Progenitor cell of endocrine pancreas (in vitro differentiated cells): Measurements from ENCODE around the gene ENAH. TPM values are rescaled to one million over a fixed set of nuclear protein-coding genes. Genes with fewer than 3 reads are reported as not detected.
"Not testable (repeated sequence)": the region's sequence is repeated elsewhere in the genome, so short reads cannot be mapped to it uniquely, and the experiment has no call there.

Experiments
- DNase-seq: peaks from one replicate; pipeline ENCODE4 v3.0.0; 2021; ENCODE audit warnings: low spot score; ENCODE audit not compliant: unreplicated experiment
- H3K27ac Mint-ChIP-seq: 2 replicates; pipeline ENCODE4 v1.8.0; 2021; ENCODE audit warnings: mild to moderate bottlenecking, moderate library complexity, mixed read lengths
- H3K27me3 Mint-ChIP-seq: 2 replicates; pipeline ENCODE4 v1.8.0; 2021; ENCODE audit warnings: mixed read lengths
- H3K36me3 Mint-ChIP-seq: 2 replicates; pipeline ENCODE4 v1.8.0; 2022; ENCODE audit warnings: mixed read lengths; ENCODE audit not compliant: insufficient read depth
- H3K4me1 Mint-ChIP-seq: 2 replicates; pipeline ENCODE4 v1.8.0; 2021; ENCODE audit warnings: low read depth, mixed read lengths
- H3K4me3 Mint-ChIP-seq: 2 replicates; pipeline ENCODE4 v1.8.0; 2021; ENCODE audit warnings: low read depth, mild to moderate bottlenecking, moderate library complexity, mixed read lengths
- H3K9me3 Mint-ChIP-seq: 2 replicates; pipeline ENCODE4 v1.8.0; 2021; ENCODE audit warnings: low read depth, mixed read lengths
- CTCF ChIP-seq: fragments of 200-600 bp; sonication (generic); IDR thresholded peaks from one replicate; pipeline ENCODE4 v1.5.0; 2021; ENCODE audit warnings: antibody characterized with exemption, mild to moderate bottlenecking; ENCODE audit not compliant: unreplicated experiment
- long read RNA-seq: library from polyadenylated mRNA; unstranded; transcript quantifications from one replicate; pipeline ENCODE4 v2.0.0, GENCODE V29; 2020
- total RNA-seq: library from RNA; stranded (reverse); gene quantifications from 2 replicates; pipeline ENCODE4 v1.2.1, GENCODE V29; 2021

Gene ENAH
- 213 and 217 TPM in 2 replicates for total RNA-seq
- long read RNA-seq, partial matches to known transcripts, result 4 of 85 reads
- long read RNA-seq, other reads (novel, unspliced or antisense), result 81 of 85 reads

GRCh38 chr1:225652729-225653462, at the start of gene ENAH:
Gene ENAH, minus strand, starts transcription at chr1:225653123. Its CDS starts 433 bp downstream, at chr1:225652690.
- no peak for TF ChIP-seq CTCF
- Mint-ChIP-seq H3K9me3 (no peaks in the 10 kb centered on the region), H3K4me1 (peaks cover 32% of the 10 kb centered on the region), H3K27ac (peak within 1 kb of the TSS; percentile 97), H3K27me3 (no peaks in the 10 kb centered on the region), H3K36me3 (peaks cover 1% of the 10 kb centered on the region), H3K4me3 (peak within 1 kb of the TSS; percentile 85)
- peak; percentile 73 for DNase-seq

- no peaks in the 10 kb centered on the region for H3K9me3 Mint-ChIP-seq
- H3K27me3 Mint-ChIP-seq, result no peaks in the 10 kb centered on the region
- no peaks in the 10 kb centered on the region for H3K4me1 Mint-ChIP-seq
- no peak for TF ChIP-seq CTCF
- no peak overlapping the region for H3K4me3 Mint-ChIP-seq
- H3K36me3 Mint-ChIP-seq, result no peaks in the 10 kb centered on the region
- DNase-seq, result no peak
- H3K27ac Mint-ChIP-seq, result no peak overlapping the region
Observed at GRCh38 chr1:225700889-225701465, 48.1 kb upstream of the ENAH start.

- no peaks in the 10 kb centered on the region for H3K27me3 Mint-ChIP-seq
- TF ChIP-seq CTCF, result no peak
- H3K4me1 Mint-ChIP-seq, result no peaks in the 10 kb centered on the region
- peaks cover 3% of the 10 kb centered on the region for H3K9me3 Mint-ChIP-seq
- no peak overlapping the region for H3K27ac Mint-ChIP-seq
- H3K4me3 Mint-ChIP-seq, result no peak overlapping the region
- H3K36me3 Mint-ChIP-seq, result no peaks in the 10 kb centered on the region
- DNase-seq, result no peak
Observed at GRCh38 chr1:225700164-225700821, 47.4 kb upstream of the ENAH start.

- H3K4me1 Mint-ChIP-seq, result peaks cover under 1% of the 10 kb centered on the region
- no peaks in the 10 kb centered on the region for H3K27me3 Mint-ChIP-seq
- H3K9me3 Mint-ChIP-seq, result peaks cover 11% of the 10 kb centered on the region
- no peak for DNase-seq
- TF ChIP-seq CTCF, result no peak
- H3K4me3 Mint-ChIP-seq, result no peak overlapping the region
- H3K27ac Mint-ChIP-seq, result no peak overlapping the region
- H3K36me3 Mint-ChIP-seq, result no peaks in the 10 kb centered on the region
Observed at GRCh38 chr1:225699336-225699735, 46.4 kb upstream of the ENAH start.

GRCh38 chr1:225698194-225698593, 45.3 kb upstream of the ENAH start:
- H3K27ac Mint-ChIP-seq, DNase-seq, H3K4me3 Mint-ChIP-seq, H3K4me1 Mint-ChIP-seq, H3K27me3 Mint-ChIP-seq, H3K36me3 Mint-ChIP-seq: not testable (repeated sequence)
- H3K9me3 Mint-ChIP-seq, result peaks cover 11% of the 10 kb centered on the region
